Left lung (tissue), 10 donors: ENCODE measurements around the gene TF. TPM values are rescaled to one million over a fixed set of nuclear protein-coding genes. Genes with fewer than 3 reads are reported as not detected.

Experiments
- ATAC-seq: fragments of 200-7000 bp; cut with Tn5 transposase; one replicate; pipeline ENCODE4 v1.9.1; 2020; ENCODE audit warnings: moderate library complexity
- DNase-seq, 4 donors: peaks; one replicate each; pipeline ENCODE4 v3.0.0-alpha.2; 2013 to 2020
- H3K27ac ChIP-seq, 2 donors: fragments of 200-600 bp; sonication (generic) in 1 of 2; one replicate each; pipeline versions ENCODE4 v1.5.0 to v1.8.0; 2020 to 2021
- H3K27me3 ChIP-seq, 2 donors: fragments of 200-600 bp; sonication (generic) in 1 of 2; one replicate each; pipeline versions ENCODE4 v1.5.0 to v1.8.0; 2020 to 2021
- H3K36me3 ChIP-seq, 2 donors: fragments of 200-600 bp; sonication (generic) in 1 of 2; one replicate each; pipeline versions ENCODE4 v1.5.0 to v1.8.0; 2020 to 2021
- H3K4me1 ChIP-seq, 2 donors: fragments of 200-600 bp; one replicate each; pipeline ENCODE4 v1.8.0; 2021
- H3K4me3 ChIP-seq, 2 donors: fragments of 200-600 bp; sonication (generic) in 1 of 2; one replicate each; pipeline versions ENCODE4 v1.5.0 to v1.8.0; 2020 to 2021; ENCODE audit warnings: mild to moderate bottlenecking in 1 of 2
- H3K9me3 ChIP-seq, 2 donors: fragments of 200-600 bp; sonication (generic) in 1 of 2; one replicate each; pipeline versions ENCODE4 v1.5.0 to v1.8.0; 2020 to 2021
- intact Hi-C, 2 donors: fragments of 100-400 bp; cut with DNase I; formaldehyde crosslinking; loops; one replicate each; pipeline versions ENCODE4 v1.11.2 to v1.14.2; 2022
- polyA plus RNA-seq, 6 donors: library from polyadenylated mRNA; unstranded; fragments of 120-200 nt; gene quantifications; one replicate each; pipeline ENCODE4 v1.2.1, GENCODE V29; 2013; ENCODE audit not compliant: insufficient read length in 6 of 6
- total RNA-seq, 2 donors: library from RNA; stranded (reverse); fragmentation: NEBNext Ultra II Directional; extraction: Animal tissue kit (Norgen Biotek cat#: 25700); gene quantifications; one replicate each; pipeline ENCODE4 v1.2.1, GENCODE V29; 2021
- TF ChIP-seq, protein P1 (sequence below), 2 donors: fragments of 200-600 bp; sonication (generic) in 1 of 2; IDR thresholded peaks; one replicate each; pipeline versions ENCODE4 v1.5.0 to v1.8.0; 2021; ENCODE audit warnings: antibody characterized with exemption in 2 of 2
- donor health status: DM: no; HTN: yes; CAD: no.
- donor health status: DM: no; HTN: no; CAD: no.

TF gene
- total and polyA plus RNA-seq, 8 donors = 2.1 to 13.1 (median 5.2) TPM

DNA sequence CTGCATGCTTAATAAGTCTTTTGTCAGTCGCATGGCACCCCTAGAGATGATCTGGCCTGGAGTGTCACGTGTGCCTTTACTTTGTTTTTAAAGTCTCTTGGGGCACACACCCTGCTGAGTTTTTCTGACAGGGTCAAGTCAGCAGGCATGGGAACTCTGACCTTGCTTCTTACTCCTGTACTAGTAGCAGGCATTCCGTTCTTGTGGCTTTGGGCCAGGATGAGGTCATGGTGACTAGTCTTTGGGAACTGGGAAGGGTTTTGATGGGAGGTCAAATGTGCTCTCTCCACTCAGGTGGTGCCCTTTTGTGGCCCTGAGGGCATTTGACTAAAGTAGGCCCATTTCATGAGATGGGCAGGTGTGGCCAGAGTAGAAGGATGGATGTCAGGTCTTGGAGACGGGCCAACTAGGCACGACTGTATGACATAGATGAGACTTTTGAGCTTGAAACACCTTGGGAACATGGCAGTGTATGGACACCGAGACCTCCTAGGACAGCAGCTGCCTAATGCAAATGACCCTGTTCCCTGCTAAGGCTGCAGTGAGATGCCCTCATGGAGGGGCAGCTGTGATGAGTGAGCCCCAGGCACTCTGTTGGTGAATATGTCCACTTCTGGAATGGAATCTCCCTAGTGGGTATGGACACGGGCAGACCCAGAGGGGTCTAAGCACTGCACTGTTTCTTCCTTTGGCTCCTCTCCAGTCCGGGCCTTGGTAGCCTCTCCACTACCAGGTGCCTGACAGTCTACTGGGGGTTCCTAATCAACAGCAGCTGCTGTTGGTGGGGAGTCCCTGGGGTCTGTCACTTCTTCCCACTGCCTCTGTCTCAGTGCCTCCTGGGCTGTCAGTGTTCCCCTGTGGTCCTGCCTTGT lies 75.8 kb downstream of the TF start:
- peaks cover 7 to 79% of the 10 kb centered on the region in 2 donors for H3K36me3 ChIP-seq
- no peaks in the 10 kb centered on the region for H3K27me3 ChIP-seq
- H3K4me3 ChIP-seq = no peak overlapping the region
- no peaks in the 10 kb centered on the region for H3K9me3 ChIP-seq
- intact Hi-C loops = no loop called here
- no peaks in the 10 kb centered on the region for H3K4me1 ChIP-seq
- no peak overlapping the region for H3K27ac ChIP-seq
- DNase-seq = peak in 1 of 4 donors; percentile 19
- TF ChIP-seq, protein P1, sequence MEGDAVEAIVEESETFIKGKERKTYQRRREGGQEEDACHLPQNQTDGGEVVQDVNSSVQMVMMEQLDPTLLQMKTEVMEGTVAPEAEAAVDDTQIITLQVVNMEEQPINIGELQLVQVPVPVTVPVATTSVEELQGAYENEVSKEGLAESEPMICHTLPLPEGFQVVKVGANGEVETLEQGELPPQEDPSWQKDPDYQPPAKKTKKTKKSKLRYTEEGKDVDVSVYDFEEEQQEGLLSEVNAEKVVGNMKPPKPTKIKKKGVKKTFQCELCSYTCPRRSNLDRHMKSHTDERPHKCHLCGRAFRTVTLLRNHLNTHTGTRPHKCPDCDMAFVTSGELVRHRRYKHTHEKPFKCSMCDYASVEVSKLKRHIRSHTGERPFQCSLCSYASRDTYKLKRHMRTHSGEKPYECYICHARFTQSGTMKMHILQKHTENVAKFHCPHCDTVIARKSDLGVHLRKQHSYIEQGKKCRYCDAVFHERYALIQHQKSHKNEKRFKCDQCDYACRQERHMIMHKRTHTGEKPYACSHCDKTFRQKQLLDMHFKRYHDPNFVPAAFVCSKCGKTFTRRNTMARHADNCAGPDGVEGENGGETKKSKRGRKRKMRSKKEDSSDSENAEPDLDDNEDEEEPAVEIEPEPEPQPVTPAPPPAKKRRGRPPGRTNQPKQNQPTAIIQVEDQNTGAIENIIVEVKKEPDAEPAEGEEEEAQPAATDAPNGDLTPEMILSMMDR (IDR thresholded peaks at IDR 0.05) = no peak
- peak; percentile 18 for ATAC-seq

DNA sequence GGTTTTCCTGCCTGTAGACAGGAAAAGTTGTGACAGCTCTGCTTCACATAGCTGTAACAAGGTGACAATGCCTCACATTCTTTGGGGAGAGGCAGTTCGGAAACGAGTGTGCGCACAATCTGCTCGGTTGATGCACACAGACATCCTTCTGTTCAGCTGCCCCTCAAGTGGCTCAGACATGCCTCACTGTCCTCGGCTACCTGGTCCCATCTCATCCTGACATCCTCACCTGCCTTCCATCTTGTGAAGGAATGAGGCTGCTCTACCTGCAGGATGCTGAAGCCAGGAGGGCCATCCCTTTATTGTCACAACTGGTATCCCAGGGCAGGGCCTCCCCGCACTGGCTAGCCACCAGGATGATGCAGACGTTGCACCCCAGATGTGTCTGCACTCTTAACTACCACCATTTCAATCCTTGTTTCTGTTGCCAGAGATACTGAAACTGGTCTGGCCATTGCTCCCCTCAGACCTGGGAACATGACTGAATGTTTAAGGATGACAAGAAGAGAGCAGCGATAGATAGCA lies 78.8 kb downstream of the TF start:
- H3K27ac ChIP-seq = no peak overlapping the region
- H3K9me3 ChIP-seq = no peaks in the 10 kb centered on the region
- H3K4me1 ChIP-seq = no peaks in the 10 kb centered on the region
- no peaks in the 10 kb centered on the region for H3K27me3 ChIP-seq
- no peak for DNase-seq
- H3K36me3 ChIP-seq = peaks cover 4 to 57% of the 10 kb centered on the region in 2 donors
- ATAC-seq = no peak
- TF ChIP-seq, protein P1 (IDR thresholded peaks at IDR 0.05) = no peak
- no peak overlapping the region for H3K4me3 ChIP-seq
- intact Hi-C loops = no loop called here

DNA sequence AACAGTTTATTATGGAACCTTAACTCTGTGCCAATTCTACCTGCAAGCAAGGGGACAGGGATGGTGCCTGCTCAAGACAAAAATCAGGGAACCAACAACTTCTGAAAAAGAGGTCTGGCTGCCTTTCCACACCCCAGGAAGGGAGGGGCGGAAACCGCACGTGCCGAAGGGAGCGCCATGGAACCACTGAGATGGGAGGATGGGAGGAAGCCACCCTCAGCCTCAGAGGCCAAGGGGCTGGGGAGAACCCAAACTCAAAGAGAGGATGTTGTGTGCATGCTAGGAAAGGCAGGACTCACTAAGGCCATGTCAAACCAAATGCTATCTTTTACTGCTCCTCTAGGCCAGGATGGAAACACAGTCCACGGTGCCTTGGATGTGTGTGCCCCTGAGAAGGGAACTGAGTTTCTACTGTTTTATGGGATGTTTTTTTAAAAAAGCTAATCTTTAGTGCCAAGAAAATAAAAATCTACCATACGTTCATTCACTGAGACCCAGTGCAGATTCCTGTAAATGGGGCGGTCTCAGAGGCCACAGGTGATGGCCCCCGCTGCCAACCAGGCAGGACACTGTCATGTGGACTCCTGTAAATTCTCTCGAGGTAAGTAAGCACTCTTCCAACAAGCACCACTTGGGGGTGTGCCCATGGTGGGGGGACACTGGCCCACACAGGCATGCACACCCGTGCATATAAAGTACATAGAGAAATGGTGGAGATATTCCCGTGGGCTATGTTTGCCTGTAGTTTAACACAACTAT lies 80.0 kb downstream of the TF start:
- DNase-seq = no peak
- Histone ChIP-seq H3K27ac (no peak overlapping the region), H3K4me1 (no peaks in the 10 kb centered on the region), H3K4me3 (no peak overlapping the region), H3K9me3 (no peaks in the 10 kb centered on the region), H3K36me3 (peaks cover under 1 to 46% of the 10 kb centered on the region in 2 donors), H3K27me3 (no peaks in the 10 kb centered on the region)
- TF ChIP-seq, protein P1 (IDR thresholded peaks at IDR 0.05) = no peak
- ATAC-seq = no peak
- intact Hi-C loops = no loop called here

DNA sequence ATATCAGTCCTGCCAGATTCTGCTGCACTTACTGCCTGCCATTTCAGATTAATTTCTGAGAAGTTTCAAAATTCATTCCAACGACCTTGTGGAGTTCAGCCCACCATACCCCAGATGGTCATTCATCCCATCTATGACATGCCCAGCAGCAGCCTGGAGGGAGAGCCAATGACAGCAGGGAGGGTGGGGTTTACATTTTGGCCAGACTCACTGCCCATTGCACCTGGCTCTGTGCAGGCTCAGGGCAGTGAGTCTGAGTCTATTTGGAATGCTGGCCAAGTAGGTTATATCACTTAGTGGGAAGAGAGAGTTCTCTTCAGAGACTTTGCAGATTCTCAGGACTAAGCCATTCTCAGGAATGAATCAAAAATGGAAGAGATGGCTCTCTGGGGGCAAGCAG lies 80.9 kb downstream of the TF start:
- no peak for DNase-seq
- Histone ChIP-seq H3K36me3 (peaks cover 0 to 36% of the 10 kb centered on the region in 2 donors), H3K9me3 (no peaks in the 10 kb centered on the region), H3K4me1 (no peaks in the 10 kb centered on the region), H3K27ac (no peak overlapping the region), H3K27me3 (no peaks in the 10 kb centered on the region), H3K4me3 (no peak overlapping the region)
- TF ChIP-seq, protein P1 (IDR thresholded peaks at IDR 0.05) = no peak
- no peak for ATAC-seq
- intact Hi-C loops = no loop called here

DNA sequence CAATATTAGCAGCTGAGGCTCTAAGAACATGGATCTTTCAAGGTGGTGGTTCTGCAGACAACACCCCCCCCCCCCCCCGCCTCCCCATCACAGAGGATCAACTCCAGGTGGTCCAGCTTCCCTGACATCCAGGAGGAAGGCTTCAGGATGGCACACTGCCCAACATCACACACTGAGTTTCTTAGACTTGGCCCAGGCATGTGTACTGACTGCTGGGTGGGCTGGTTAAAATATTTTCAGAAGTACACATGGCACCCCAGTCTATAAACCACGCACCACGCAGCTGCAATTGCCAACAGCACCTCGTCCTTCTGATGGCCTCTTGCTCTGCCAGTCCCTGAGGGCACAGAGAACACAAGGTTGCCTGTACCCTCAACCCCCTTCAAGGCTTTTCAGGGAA lies 81.5 kb downstream of the TF start:
- Histone ChIP-seq H3K4me1 (no peaks in the 10 kb centered on the region), H3K27me3 (no peaks in the 10 kb centered on the region), H3K27ac (no peak overlapping the region), H3K9me3 (no peaks in the 10 kb centered on the region), H3K36me3 (peaks cover 0 to 31% of the 10 kb centered on the region in 2 donors), H3K4me3 (no peak overlapping the region)
- no peak for ATAC-seq
- TF ChIP-seq, protein P1 (IDR thresholded peaks at IDR 0.05) = no peak
- no peak for DNase-seq
- intact Hi-C loops = no loop called here
